ENCODE measurements around the gene DYNLT4. TPM values are rescaled to one million over a fixed set of nuclear protein-coding genes. Genes with fewer than 3 reads are reported as not detected.

Gene DYNLT4
- total and polyA plus RNA-seq, 2 of the 13 experiments (the other 11 are each of a cell fraction or from before 2014, with no cell fraction given): 0.77 TPM; not detected in 1

DNA sequence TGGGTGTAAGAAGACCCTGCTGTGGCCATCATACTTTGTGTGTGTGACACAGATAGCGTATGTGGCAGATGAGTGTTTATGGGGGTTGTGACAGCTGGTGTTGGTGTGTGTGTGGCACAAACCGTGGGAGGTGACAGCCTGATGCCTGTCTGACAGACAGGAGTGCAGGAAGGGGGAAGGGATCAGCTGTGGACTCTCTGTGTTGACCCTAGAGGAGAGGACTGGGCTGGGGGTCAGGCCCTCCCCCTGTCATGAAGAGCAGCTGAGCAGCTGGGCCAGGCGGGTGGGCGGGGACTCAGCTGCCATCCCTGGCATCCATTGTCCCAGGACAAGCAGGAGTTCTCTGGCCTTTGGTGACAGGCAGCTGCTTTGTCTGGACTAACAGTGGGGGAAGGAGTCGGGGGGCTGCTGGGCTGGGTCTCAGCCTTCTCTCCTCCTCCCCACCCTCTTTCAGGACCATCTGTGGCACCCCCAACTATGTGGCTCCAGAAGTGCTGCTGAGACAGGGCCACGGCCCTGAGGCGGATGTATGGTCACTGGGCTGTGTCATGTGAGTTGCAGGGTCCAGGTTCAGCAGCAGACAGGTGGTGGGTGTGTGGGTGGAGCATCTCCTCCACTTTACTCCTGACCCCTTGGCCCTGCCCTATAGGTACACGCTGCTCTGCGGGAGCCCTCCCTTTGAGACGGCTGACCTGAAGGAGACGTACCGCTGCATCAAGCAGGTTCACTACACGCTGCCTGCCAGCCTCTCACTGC, 4.7 kb downstream of the DYNLT4 start (continued):
- TF ChIP-seq, protein P1, sequence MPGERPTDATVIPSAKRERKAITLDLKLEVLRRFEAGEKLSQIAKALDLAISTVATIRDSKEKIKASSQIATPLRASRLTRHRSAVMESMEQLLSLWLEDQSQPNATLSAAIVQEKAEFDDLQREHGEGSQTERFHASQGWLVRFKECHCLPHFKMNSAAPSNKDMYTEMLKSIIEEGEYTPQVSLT (CRISPR knock-in tag; IDR thresholded peaks at IDR 0.05; ENCODE audit: borderline replicate concordance, low read depth): no peak
- TF ChIP-seq MXI1 (IDR thresholded peaks at IDR 0.05; ENCODE audit: borderline replicate concordance, low read depth, low read length) (no peak), CREM (IDR thresholded peaks at IDR 0.05) (no peak), CREM (CRISPR knock-in tag; IDR thresholded peaks at IDR 0.05) (no peak), HNRNPLL (IDR thresholded peaks at IDR 0.05; ENCODE audit: low read depth, low read length, poor library complexity, severe bottlenecking) (no peak), SMARCC2 (IDR thresholded peaks at IDR 0.05) (no peak), HDAC6 (IDR thresholded peaks at IDR 0.05; ENCODE audit: low read depth, low read length) (no peak), RFX5 (IDR thresholded peaks at IDR 0.05; ENCODE audit: low read depth, low read length) (no peak), ZNF24 (IDR thresholded peaks at IDR 0.05) (no peak), HCFC1 (IDR thresholded peaks at IDR 0.05; ENCODE audit: low read depth, low read length) (no peak)
- TF ChIP-seq, protein P2, sequence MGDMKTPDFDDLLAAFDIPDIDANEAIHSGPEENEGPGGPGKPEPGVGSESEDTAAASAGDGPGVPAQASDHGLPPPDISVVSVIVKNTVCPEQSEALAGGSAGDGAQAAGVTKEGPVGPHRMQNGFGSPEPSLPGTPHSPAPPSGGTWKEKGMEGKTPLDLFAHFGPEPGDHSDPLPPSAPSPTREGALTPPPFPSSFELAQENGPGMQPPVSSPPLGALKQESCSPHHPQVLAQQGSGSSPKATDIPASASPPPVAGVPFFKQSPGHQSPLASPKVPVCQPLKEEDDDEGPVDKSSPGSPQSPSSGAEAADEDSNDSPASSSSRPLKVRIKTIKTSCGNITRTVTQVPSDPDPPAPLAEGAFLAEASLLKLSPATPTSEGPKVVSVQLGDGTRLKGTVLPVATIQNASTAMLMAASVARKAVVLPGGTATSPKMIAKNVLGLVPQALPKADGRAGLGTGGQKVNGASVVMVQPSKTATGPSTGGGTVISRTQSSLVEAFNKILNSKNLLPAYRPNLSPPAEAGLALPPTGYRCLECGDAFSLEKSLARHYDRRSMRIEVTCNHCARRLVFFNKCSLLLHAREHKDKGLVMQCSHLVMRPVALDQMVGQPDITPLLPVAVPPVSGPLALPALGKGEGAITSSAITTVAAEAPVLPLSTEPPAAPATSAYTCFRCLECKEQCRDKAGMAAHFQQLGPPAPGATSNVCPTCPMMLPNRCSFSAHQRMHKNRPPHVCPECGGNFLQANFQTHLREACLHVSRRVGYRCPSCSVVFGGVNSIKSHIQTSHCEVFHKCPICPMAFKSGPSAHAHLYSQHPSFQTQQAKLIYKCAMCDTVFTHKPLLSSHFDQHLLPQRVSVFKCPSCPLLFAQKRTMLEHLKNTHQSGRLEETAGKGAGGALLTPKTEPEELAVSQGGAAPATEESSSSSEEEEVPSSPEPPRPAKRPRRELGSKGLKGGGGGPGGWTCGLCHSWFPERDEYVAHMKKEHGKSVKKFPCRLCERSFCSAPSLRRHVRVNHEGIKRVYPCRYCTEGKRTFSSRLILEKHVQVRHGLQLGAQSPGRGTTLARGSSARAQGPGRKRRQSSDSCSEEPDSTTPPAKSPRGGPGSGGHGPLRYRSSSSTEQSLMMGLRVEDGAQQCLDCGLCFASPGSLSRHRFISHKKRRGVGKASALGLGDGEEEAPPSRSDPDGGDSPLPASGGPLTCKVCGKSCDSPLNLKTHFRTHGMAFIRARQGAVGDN (CRISPR knock-in tag; IDR thresholded peaks at IDR 0.05): peak; percentile 58
- TF ChIP-seq, protein P3, sequence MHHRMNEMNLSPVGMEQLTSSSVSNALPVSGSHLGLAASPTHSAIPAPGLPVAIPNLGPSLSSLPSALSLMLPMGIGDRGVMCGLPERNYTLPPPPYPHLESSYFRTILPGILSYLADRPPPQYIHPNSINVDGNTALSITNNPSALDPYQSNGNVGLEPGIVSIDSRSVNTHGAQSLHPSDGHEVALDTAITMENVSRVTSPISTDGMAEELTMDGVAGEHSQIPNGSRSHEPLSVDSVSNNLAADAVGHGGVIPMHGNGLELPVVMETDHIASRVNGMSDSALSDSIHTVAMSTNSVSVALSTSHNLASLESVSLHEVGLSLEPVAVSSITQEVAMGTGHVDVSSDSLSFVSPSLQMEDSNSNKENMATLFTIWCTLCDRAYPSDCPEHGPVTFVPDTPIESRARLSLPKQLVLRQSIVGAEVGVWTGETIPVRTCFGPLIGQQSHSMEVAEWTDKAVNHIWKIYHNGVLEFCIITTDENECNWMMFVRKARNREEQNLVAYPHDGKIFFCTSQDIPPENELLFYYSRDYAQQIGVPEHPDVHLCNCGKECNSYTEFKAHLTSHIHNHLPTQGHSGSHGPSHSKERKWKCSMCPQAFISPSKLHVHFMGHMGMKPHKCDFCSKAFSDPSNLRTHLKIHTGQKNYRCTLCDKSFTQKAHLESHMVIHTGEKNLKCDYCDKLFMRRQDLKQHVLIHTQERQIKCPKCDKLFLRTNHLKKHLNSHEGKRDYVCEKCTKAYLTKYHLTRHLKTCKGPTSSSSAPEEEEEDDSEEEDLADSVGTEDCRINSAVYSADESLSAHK (CRISPR knock-in tag; IDR thresholded peaks at IDR 0.05; ENCODE audit: borderline replicate concordance): no peak
- TF ChIP-seq, protein P4, sequence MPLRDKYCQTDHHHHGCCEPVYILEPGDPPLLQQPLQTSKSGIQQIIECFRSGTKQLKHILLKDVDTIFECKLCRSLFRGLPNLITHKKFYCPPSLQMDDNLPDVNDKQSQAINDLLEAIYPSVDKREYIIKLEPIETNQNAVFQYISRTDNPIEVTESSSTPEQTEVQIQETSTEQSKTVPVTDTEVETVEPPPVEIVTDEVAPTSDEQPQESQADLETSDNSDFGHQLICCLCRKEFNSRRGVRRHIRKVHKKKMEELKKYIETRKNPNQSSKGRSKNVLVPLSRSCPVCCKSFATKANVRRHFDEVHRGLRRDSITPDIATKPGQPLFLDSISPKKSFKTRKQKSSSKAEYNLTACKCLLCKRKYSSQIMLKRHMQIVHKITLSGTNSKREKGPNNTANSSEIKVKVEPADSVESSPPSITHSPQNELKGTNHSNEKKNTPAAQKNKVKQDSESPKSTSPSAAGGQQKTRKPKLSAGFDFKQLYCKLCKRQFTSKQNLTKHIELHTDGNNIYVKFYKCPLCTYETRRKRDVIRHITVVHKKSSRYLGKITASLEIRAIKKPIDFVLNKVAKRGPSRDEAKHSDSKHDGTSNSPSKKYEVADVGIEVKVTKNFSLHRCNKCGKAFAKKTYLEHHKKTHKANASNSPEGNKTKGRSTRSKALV (CRISPR knock-in tag; IDR thresholded peaks at IDR 0.05): no peak
- TF ChIP-seq, protein P5, sequence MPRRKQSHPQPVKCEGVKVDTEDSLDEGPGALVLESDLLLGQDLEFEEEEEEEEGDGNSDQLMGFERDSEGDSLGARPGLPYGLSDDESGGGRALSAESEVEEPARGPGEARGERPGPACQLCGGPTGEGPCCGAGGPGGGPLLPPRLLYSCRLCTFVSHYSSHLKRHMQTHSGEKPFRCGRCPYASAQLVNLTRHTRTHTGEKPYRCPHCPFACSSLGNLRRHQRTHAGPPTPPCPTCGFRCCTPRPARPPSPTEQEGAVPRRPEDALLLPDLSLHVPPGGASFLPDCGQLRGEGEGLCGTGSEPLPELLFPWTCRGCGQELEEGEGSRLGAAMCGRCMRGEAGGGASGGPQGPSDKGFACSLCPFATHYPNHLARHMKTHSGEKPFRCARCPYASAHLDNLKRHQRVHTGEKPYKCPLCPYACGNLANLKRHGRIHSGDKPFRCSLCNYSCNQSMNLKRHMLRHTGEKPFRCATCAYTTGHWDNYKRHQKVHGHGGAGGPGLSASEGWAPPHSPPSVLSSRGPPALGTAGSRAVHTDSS (CRISPR knock-in tag; conservative IDR thresholded peaks at IDR 0.05): no peak
- TF ChIP-seq, protein P6, sequence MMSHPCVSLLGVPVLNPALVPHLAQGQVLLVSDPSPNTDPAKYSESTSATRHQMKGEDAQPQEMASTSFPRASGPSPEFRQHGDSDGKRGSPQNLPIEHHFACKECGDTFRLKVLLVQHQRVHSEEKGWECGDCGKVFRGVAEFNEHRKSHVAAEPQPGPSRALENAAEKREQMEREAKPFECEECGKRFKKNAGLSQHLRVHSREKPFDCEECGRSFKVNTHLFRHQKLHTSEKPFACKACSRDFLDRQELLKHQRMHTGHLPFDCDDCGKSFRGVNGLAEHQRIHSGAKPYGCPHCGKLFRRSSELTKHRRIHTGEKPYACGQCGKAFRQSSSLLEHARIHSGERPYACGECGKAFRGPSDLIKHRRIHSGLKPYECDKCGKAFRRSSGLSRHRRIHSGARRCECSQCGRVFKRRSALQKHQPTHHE (CRISPR knock-in tag; IDR thresholded peaks at IDR 0.05; ENCODE audit: borderline replicate concordance): no peak
- TF ChIP-seq, protein P7, sequence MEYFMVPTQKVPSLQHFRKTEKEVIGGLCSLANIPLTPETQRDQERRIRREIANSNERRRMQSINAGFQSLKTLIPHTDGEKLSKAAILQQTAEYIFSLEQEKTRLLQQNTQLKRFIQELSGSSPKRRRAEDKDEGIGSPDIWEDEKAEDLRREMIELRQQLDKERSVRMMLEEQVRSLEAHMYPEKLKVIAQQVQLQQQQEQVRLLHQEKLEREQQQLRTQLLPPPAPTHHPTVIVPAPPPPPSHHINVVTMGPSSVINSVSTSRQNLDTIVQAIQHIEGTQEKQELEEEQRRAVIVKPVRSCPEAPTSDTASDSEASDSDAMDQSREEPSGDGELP (IDR thresholded peaks at IDR 0.05; ENCODE audit: borderline replicate concordance, low read depth): peak; percentile 91
